ENCODE data around the gene ATP6V0D1. TPM values are rescaled to one million over a fixed set of nuclear protein-coding genes. Genes with fewer than 3 reads are reported as not detected.
"Not testable (repeated sequence)": the region's sequence is repeated elsewhere in the genome, so short reads cannot be mapped to it uniquely, and the experiment has no call there.

ATP6V0D1 gene
- total and polyA plus RNA-seq, 11 donors = 18.6 to 141 (median 68.5) TPM

DNA sequence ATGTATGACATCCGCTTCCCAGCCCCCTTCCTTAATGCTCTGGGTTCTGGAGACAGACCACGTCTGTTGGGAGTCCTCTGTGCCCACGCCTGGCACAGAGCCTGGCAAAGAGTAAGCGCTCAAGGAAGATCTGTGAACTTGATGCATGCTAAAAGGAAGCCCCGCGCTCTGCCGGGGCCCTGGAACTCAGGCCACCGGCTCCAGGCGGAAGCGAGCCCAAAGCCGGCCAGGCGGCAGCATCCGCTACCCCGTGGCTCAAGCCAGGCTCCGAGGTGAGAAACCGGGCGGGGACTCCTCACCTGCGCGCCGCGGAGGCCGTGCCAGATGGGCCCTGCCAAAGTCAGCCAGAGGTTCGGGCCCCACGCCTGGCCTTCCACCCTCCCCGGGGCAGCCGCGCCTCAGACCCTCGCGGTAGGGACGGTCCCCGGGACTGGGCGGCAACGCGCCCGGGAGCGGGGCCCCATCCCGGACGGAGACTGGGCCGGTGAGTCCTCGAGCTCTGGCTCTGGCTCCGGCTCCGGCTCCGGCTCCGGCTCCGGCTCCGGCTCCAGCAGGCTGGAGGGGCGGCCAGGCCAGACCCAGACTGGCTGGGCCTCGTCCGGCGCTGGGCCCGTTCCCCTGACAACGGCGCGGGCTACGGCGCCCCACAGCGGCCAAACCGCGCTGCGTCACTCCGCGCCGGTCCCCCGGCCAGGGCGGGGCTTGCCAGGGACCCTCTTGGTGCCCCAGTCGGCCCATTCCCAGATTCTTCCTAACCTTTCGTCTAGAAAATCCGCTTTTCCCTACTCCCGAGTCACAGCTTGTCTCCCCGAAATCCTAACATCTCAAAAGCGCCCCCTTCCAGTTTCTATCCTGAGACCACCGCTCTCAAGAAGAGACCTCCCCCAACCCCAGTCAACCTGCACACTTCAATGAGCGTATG is 64.8 kb downstream of the ATP6V0D1 start, which contains the start of gene ZDHHC1:
Gene ZDHHC1 (minus strand): TSS at position 606 of the 922 bp plus-strand sequence. CDS start 8,702 bp downstream, outside the sequence.
- Histone ChIP-seq H3K27ac (peak within 1 kb of the TSS; percentile 35 to 92 (median 82)), H3K4me3 (peak within 1 kb of the TSS; percentile 44 to 96 (median 86)), H3K9me3 (no peaks in the 10 kb centered on the region), H3K27me3 (no peaks in the 10 kb centered on the region), H3K4me1 (peaks cover 0 to 28% (median 12%) of the 10 kb centered on the region in 12 donors), H3K36me3 (no peaks in the 10 kb centered on the region)
- TF ChIP-seq POLR2A (IDR thresholded peaks at IDR 0.05) = peak in 1 of 2 donors; percentile 68
- TF ChIP-seq, protein P1, sequence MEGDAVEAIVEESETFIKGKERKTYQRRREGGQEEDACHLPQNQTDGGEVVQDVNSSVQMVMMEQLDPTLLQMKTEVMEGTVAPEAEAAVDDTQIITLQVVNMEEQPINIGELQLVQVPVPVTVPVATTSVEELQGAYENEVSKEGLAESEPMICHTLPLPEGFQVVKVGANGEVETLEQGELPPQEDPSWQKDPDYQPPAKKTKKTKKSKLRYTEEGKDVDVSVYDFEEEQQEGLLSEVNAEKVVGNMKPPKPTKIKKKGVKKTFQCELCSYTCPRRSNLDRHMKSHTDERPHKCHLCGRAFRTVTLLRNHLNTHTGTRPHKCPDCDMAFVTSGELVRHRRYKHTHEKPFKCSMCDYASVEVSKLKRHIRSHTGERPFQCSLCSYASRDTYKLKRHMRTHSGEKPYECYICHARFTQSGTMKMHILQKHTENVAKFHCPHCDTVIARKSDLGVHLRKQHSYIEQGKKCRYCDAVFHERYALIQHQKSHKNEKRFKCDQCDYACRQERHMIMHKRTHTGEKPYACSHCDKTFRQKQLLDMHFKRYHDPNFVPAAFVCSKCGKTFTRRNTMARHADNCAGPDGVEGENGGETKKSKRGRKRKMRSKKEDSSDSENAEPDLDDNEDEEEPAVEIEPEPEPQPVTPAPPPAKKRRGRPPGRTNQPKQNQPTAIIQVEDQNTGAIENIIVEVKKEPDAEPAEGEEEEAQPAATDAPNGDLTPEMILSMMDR (IDR thresholded peaks at IDR 0.05) = peak; percentile 30 to 71 (median 56)
- ATAC-seq (peak; percentile 79 to 98 (median 96)), DNase-seq (peak; percentile 72 to 88 (median 84))
- 1 to 2% (median 1%) methylated on average over 37 to 73 of the region's 73 CpGs for WGBS, 4 donors
- intact Hi-C loops (cut with DNase I) = loop anchor here in 2 of 10 donors (1.0 to 5.0 kb wide), 3 partner anchors 44 to 154 kb away; no protein-coding TSS in a partner anchor

DNA sequence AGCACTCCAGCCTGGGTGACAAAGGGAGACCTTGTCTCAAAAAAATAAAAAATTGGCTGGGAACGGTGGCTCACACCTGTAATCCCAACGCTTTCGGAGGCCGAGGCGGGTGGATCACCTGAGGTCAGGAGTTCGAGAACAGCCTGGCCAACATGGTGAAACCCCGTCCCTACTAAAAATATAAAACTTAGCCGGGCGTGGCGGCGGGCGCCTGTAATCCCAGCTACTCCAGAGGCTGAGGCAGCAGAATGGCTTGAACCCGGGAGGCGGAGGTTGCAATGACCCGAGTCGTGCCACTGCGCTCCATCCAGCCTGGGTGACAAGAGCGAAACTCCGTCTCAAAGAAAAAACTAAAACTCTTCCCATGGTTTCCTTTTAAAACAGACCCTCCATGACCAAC is 65.5 kb downstream of the ATP6V0D1 start:
- DNase-seq = peak in 1 of 5 donors; percentile 19
- intact Hi-C loops (cut with DNase I) = loop anchor here in 2 of 10 donors (5.0 kb wide), 2 partner anchors 43 to 153 kb away; no protein-coding TSS in a partner anchor
- peak overlapping the region in 9 of 12 donors; percentile 50 to 92 (median 84) for H3K27ac ChIP-seq

DNA sequence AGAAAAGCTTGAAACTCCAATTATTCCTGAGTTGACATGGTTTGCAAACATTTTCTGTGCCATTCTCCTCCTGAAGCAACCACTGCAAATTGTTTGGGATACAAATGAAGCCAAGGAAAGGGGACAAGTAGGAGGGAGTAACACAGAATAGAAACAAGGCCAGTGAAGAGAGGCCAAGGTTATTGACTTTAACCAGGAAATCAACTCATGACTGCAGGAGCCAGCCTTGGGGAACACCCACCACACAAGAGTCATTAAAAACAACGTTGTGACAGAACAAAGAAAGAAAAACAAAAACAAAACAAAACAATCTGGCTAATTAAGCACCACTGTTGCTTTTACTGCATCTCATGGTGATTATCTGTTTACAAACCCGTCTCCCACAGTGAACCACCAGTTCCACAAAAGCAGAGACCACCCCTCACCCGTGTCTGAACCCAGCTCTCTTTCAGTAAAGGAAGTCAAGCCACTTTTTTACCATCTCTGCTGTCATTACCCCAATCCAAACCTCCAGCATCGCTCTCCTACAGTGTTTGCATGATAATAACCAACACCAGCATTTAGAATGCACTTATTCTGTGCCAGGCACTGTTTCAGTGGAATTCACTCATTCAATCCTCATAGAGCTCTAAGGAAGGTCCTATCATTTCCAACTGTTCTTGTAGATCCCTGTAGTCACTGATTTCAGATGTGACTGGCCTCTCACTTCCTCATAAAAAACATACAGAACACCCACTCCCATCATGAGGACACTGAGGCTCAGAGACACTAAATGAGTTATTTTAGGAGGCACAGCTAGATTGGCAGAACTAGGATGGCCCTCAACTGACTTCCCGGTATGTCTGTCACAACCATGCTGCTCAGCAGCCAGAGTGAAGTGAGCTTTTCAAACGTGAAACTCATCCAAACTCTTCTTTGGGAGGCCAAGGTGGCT is 66.7 kb downstream of the ATP6V0D1 start:
- no peak for TF ChIP-seq POLR2A (IDR thresholded peaks at IDR 0.05)
- TF ChIP-seq, protein P1 (IDR thresholded peaks at IDR 0.05) = no peak
- intact Hi-C loops (cut with DNase I) = no loop called here
- H3K9me3 ChIP-seq = no peaks in the 10 kb centered on the region
- H3K27me3 ChIP-seq = no peaks in the 10 kb centered on the region
- 58 to 70% (median 63%) methylated on average over 6 of the region's 6 CpGs for WGBS, 4 donors
- no peaks in the 10 kb centered on the region for H3K36me3 ChIP-seq
- no peak overlapping the region for H3K4me3 ChIP-seq
- peak overlapping the region in 1 of 12 donors; percentile 28 for H3K27ac ChIP-seq
- no peak for ATAC-seq
- H3K4me1 ChIP-seq = peaks cover 0 to 28% (median 12%) of the 10 kb centered on the region in 12 donors
- no peak for DNase-seq

More for the DNA sequence above, 65.5 kb downstream of the ATP6V0D1 start:
- not testable (repeated sequence) for H3K27me3 ChIP-seq, ATAC-seq, H3K36me3 ChIP-seq, H3K9me3 ChIP-seq
- Histone ChIP-seq H3K4me3 (peak overlapping the region; percentile 44 to 96 (median 86)), H3K4me1 (peaks cover 0 to 28% (median 12%) of the 10 kb centered on the region in 12 donors)
- 89 to 94% (median 90%) methylated on average over 19 of the region's 19 CpGs for WGBS, 4 donors

DNA sequence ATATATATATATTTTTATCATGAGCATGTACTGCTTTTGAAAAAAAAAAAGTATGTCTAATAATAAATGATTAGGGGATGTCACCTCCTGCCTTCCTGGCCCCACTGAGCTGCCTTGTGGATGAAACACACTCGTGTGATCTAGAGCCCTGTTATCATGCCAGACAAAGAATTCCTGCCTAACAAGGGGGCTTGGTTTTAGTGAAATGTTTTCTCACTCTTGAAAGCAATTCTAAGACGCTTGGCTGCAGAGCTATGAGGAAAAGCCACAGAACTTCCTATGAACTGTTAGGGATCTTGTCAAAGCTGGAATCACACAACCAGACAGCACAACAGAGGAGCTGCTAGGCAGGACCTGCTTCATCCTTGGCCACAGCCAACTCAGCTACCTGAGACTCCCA is 68.7 kb downstream of the ATP6V0D1 start:
- Histone ChIP-seq H3K27ac (no peak overlapping the region), H3K36me3 (no peaks in the 10 kb centered on the region), H3K27me3 (no peaks in the 10 kb centered on the region), H3K4me3 (no peak overlapping the region), H3K9me3 (no peaks in the 10 kb centered on the region), H3K4me1 (peaks cover 0 to 29% (median 15%) of the 10 kb centered on the region in 12 donors)
- intact Hi-C loops (cut with DNase I) = no loop called here
- 47 to 61% (median 54%) methylated on average over 2 of the region's 2 CpGs for WGBS, 4 donors
- DNase-seq (no peak), ATAC-seq (no peak)
- no peak for TF ChIP-seq POLR2A (IDR thresholded peaks at IDR 0.05)
- TF ChIP-seq, protein P1 (IDR thresholded peaks at IDR 0.05) = no peak
